NCI-H187 (cell line): ENCODE measurements around the gene GGA1.

ENCODE experiments used
- DNase-seq, 2 experiments: peaks; one replicate each; lab custom pipeline; 2025; lab: John Stamatoyannopoulos, UW

Gene GGA1

DNA sequence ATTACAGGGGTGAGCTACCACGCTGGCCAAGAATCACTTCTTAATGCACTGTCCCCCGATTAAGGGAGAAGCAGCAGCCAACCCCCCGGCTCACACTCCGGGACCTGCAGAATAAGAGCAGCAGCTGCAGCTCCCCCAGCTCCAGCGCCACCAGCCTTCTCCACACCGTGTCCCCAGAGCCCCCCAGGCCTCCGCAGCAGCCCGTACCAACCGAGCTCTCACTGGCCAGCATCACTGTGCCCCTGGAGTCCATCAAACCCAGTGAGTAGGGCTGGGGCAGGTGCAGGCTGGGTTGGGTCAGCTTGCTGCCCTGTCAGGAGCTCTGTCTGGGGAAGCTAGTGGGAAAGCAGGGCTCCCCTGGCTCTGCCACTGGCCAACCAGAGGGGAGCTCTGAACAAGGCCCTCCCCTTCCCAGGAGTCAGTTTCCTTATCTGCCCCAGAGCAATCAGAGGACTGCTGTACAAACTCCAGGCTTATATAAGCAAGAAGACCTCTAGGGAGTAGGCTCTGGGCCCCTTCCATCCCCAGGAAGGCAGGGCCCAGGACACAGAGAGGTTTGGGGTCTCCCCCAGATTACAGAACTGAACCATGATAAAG lies 22.3 kb downstream of the GGA1 start:
- DNase-seq, result no peak

DNA sequence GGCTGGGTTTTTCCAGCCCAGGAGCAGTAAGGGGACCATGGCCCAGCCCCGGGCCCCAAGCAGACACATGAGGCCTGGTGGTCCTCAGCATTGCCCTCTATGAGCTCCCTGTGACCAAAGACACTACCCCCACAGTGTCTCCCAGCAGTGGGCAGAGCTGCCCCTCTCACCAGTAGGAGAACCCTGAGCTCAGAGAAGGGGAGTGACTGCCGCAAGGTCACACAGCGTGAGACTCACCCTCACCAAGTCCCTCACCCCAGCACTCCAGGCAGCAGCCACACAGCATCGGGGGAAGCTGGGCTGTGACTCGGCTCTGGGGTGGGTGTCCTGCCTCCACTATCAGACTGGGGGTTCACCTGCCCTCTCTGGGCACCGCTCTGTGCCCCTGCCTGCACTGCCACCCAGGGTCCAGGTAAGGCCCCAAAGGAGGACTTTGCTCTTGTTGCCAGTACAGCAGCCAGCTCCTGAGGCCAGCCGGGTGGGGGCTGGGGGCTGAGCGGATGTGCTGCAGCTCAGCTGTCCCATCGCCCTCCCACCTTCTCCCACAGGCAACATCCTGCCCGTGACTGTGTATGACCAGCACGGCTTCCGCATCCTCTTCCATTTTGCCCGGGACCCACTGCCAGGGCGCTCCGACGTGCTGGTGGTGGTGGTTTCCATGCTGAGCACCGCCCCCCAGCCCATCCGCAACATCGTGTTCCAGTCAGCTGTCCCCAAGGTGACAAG lies 23.0 kb downstream of the GGA1 start:
- no peak for DNase-seq

DNA sequence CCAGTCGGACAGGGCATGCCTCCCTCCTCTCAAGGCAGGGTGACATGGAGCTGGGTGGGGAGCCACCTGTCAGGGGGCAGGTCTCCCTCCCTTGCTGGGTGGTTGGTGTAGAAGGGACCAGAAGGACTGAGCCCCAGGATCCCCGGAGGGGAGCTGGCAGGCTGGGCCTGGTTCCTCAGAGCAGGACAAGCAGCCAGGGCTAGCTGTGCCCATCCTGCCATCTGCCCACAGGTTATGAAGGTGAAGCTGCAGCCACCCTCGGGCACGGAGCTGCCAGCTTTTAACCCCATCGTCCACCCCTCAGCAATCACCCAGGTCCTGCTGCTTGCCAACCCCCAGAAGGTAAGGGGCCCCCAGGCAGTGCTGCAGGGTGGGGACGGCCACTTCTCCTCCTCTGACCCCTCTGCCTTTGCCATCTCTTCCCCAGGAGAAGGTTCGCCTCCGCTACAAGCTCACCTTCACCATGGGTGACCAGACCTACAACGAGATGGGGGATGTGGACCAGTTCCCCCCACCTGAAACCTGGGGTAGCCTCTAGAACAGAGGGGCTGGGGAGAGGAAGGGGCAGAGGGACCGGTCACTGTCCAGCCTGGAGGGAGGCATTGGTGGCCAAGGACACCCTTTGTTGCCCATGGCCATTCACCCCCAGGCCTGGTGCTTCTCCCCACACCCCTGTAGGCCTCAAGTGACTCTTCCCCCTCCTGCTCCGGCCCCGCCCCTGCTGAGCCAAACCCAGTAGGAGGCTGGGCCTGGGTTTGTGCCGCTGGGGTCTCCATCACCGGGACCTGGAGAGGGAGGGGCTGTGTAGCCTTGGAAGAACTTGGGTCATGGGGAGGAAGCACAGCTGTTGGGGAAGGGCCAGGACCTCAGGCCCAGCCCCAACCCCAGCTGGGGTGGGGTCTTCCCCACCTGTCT lies 23.8 kb downstream of the GGA1 start:
- no peak for DNase-seq

DNA sequence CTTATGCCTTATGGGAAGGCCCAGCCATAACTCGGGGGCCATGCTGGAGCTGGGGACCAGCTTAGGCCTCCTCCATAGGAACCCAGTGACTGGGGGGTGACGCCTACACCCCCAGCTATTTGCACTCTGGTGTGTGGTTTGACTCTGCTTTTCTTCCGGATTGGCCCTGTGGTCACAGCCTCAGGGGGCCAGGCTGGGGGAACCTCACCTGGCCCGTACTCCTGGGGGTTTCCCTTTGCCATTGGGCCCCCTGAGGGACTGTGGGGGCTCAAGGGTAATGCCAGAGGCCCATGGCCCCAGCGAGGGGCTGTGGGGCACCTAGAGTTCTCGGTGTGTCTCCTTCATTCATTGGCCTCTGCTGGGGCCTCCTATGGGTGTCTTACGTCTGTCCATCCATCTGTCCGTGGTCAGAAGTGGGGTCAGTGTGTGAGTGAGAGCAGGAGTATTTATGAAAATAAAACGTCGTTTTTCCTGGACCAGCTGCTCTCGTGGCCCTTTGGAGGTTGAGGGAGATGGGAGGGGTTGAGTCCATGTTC lies 24.5 kb downstream of the GGA1 start:
- DNase-seq, result no peak

DNA sequence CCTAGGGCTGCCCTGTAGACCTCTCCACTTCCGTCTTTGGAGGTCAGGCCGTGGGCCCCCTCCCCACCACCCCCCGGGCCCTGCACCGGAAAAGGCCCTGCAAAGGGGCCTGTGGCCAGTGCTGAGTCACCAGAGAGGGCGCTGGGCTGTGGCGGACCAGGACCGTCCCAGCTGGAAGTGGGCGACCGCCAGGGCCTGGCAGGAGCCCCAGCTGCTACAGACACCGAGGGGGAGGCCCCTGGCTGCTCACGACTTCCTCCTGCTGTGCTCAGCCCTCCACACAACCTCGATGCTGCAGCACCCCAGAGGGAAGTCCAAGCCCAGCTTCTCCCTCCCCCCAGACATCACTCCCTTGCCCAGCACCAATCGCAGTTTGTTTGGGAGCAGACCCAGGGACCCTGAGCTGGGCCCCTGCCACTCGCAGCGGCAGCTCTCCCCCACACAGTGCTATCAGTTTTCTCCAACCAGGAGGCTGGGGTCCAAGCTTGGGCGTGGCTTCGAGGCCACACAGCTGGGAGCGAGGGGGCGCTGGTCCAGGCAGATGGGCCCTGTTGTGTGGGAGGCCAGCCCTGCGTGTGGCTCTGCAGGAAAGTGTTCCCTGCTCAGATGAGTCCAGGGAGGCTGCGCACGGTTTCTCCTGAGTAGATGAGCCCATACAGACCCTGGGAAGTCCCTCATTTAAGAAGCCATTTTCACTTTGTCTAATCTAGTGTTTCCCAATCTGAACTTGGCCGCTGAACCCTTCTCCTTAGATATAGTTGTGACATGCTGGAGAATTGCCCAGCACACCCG lies 25.2 kb downstream of the GGA1 start:
- DNase-seq, result no peak

DNA sequence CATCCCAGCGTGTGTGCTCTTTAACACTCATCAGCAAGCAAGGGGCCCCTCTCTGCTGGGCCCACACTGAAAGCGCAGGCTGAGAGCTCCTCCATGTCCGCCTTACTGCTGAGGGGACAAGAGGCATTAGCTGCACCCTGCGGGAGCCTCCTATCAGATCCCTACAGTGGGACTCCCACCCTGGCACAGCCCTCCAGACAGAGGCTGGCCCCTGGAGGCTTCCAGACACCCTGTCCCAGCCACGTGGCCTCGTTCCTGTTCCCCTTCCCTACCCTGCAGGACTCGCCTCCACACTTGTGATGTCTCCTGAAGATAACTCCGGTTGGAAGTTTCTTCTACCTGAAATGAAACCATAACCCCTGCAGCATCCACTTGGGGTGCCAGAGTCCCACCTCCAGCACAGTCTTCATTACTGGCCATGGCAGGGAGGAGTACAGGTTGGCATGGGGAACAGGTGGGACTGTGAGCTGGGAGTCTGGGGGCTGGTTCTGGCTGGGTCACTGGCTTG lies 25.8 kb downstream of the GGA1 start:
- DNase-seq, result no peak

DNA sequence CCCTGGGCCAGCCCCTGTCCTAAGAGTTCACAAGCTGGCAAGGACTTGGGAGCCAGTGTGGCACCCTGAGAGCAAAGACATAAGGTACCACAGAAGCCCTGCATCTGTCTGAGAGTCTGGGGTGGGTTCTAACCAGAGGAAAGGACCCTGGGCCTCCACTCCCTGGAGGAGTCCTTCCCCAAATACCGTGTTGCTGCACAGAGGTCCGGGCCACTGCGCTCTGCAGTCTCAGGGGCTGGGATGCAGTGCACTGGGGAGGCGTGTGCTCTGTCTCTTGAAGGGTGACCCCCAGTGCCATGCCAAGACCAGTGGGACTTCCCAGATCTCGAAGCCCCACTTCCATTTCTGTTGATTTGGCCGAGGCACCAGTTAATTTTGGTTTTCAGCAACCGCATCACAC lies 26.5 kb downstream of the GGA1 start:
- no peak for DNase-seq

DNA sequence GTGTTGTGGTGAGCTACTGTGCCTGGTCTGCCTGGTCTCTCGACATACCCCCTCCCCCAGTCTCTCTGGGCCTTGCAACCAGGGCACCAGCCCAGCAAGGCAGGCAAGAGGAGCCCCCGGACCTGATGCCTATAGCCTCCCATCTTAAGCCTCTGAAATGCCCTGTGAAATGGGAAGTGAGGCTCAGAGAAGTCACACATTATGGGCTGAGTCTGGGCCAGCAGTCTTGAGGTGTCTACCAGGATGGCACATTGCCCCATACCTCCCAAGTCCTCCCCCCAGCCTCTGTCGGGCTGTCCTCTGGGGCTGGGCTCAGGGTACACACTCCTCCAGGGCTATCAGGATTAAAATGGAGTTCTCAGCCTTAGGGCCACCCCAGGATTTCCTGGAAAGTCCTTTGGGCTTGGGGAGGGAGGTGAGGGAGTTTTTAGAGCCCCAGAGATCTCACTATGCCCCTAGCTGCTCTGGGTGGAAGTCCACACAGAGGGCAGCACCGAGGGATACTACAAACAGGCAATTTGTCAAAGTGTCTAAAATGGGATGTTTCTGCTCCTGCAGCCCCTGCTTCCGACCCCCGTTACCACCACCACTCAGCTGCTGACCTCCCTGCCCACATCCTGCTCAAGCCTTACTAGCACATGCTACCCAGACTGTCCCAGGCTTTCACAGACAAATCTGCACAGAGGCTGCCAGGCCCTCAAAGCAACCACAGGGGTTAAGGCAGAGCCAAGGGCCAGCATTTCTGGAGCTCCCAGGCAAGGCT lies 27.7 kb downstream of the GGA1 start:
- no peak for DNase-seq

DNA sequence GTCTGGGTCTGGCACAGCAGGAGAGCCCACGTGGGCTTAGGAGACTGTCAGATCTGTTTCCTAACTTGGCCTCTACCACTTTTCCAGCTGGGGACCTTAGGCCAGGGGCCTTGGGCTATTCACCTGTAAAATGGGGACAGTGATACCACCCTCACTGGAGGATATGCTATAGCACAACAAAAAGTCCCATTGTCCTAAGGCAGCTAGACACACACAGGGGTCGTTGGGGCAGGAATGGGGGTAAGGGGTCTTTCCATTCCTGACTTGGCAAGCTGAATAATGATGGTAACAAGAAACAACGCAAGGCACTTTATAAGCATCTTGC lies 28.3 kb downstream of the GGA1 start:
- no peak for DNase-seq

DNA sequence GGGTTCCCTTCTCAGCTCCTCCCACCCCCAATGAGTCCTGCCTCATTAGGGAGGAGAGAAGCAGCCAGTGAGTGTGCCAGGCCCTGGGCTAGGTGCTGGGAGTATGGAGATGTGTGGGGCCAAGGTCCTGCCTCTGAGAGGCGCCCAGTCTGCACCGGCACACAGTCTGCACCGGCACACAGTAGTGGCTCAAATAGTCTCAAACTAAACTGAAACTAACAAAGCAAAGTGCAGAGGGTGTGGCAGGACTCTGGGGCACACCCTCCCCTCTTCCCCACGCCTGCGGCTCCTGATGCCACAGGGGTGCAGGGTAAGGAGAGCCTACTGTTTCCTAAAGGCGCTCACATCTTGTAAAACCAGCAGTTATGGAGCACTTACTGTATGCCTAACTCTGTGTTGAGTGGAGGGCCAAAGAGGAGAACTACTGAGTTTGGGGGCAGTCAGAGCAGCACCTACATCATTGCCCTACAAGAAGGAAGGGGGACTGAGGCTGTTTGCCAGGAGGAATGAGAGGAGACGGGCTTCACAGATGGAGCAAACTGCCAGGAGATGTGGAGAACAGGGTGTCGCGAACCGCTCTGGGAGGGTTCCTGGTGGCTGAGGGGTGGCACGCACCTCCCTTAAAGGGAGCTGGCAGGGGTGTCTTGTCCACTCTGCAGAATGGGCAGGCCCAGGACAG lies 29.9 kb downstream of the GGA1 start:
- no peak for DNase-seq

DNA sequence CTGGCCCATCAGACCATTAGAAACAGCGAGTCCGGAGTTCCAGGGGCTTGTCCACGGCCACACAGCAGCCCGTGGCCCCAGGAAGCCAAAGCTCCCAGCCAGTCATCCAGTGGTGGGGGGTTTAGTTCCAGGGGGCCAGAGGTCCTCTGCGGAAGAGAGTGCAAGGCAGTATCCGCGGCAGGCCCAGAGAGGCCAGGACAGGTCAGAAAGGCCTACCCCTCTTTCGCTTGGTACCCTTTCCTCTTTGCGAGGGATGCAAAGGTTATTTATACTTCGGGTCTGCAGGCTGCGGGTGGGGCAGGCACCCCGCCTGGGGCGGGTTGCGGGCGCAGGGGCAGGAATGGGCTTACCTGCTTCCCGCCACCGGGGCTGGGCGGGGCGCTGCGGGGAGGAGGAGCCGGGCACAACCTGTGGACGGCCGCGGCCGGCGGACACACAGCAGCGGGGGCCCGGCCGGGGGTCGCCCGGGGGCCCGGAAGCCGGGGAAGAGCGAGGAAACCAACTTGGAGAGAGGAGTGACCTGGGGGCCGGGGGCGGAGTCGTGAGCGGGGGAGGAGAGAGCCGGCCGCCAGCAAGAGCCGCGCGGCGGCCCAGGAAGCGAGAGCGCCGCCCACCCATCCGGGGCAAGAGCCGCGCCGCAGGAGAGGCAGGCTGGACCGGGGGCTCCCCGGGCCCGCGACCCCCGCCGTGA lies 30.6 kb downstream of the GGA1 start, which contains the start of gene SH3BP1:
Gene SH3BP1, plus strand, starts transcription at position 600 of the 691 bp plus-strand sequence. CDS start 119 bp downstream, outside the sequence.
- no peak for DNase-seq

DNA sequence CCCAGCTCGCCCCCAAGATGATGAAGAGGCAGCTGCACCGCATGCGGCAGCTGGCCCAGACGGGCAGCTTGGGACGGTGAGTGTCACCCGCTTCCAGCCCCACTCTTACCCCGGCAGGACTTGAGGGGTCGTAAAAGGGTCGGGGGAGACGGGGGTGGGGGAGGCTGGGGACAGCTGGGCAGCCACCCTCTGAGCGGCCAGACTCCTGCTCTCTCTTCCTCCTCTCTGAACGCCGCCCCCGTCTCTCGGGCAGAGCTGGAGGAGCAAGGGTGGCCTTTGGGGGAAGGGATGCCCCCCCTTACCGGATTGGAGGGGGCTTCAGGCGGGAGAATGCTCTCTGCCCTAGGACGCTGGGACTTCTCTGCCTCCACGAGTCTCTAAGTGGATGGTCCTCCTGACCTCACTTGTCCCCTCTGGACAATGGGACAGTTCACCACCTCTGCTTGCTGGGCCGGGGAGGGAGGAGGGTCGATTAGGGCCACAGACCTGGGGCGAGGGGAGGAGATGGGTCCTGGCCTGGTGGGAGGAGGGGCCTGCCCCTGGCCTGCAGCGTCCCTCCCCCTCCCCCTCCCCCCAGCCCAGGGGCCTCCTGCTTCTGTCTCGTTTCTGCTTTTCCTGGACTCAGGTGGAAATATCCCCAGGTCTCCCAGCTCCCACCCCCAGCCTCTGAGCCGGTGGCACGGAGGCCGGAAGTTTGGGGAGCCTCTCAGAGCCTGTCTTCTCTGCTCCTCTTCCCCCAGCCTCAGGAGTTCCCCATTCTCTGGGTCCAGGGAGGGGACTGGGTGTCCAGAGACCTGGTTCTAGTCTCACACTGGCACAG lies 31.3 kb downstream of the GGA1 start:
- DNase-seq, result no peak

DNA sequence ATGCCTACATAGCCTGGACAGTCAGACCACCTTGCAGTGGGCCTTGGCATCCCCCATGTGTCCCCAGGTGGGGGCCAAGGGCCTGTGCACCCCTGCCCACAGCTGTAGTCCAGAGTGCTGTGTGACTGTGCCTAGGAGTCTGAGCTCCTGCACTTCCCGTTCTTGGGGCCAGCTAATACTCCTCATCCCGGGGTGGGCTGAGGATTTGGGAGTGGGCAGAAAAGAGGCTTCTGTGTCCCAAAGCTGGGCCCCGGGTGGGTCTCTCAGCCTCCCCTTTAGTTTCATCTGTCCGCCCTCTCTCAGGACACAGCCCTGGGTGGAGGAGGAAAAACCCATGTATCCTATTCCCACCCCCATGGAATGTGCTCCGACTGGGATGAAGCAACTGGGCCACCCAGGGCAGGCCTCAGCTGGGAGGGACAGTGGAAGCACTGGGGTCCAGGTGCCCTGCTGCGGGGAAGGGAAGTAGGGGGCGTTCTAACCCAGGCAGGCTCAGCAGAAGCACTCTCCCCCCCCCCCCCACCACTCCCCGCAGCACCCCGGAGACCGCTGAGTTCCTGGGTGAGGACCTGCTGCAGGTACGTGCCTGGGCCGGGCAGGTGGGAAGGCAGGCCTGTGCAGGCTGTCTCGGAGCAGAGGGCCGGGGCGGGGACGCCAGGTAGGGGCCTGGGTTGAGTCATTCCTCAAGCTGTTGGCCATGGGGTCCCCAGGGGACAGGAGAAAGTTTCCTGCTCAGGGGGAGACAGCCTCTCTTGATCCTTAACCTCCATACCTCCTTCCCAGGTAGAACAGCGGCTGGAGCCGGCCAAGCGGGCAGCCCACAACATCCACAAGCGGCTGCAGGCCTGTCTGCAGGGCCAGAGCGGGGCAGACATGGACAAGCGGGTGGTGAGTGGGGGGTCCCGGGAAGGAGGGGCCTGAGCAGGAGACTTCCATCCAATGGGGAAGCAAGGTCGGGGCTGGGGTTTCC lies 32.2 kb downstream of the GGA1 start:
- DNase-seq, result no peak

DNA sequence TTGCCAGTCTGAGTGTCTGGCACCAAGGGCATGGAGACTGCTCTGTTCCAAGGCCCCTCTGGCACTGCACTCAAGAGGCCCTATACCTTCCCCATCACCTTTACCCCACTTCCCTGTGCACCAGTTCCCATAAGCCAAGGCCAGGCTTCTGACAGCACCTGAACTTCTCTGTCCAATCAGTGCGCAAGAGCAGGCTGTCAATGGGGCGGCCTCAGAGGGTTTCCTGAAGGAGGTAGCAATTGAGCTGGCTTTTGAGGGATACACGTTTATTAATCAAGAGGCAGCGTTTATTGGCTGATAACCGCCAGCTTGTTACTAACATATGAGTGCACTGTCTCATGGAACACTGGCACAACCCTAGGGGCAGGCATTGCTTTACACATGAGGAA lies 32.9 kb downstream of the GGA1 start:
- no peak for DNase-seq

DNA sequence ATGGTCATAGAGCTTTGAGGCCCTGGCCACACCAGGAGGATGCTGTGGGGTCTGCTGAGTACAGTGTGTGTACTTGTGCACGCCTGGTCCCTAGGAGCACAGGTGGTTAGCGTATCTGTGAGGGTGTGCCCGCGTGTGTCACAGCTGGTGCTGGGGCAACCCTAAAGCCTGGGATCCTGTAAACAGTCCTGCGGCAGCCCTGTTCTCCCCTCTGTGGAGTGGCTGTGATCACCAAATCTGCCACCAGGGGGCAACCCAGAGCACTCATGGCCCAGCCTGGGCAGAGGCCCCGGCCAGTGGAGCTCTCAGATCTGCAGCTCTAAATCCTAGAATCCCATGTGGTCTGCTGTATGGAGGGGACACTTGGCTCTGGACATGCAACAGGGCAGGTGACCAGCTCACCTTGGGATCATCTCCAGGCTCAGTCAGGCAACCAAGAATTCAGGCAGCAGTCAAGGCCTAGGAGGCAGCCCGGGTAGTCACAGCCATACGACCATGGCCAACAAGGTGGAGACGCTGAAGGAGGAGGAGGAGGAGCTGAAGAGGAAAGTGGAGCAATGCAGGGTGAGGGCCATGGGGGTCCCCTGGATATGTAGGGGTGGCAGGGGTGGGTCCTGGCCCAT lies 34.7 kb downstream of the GGA1 start:
- DNase-seq, result peak; percentile 27 to 34

DNA sequence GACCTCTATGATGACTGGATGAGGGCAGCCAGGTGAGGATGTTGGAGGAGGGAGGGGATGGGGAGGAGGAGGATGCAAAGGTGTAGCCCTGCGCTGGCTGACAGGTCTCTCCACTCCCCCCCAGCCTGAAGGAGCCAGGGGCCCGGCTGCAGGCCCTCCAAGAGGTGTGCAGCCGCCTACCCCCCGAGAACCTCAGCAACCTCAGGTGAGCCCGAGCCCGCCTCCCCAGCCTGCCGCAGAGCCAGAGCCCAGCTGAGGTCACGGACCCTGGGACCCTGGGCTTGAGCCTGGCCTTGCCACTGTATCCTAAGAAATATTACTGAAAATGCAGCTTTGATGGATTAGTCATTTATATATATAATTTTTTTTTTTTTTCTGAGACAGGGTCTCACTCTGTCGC lies 38.7 kb downstream of the GGA1 start:
- DNase-seq, result no peak

DNA sequence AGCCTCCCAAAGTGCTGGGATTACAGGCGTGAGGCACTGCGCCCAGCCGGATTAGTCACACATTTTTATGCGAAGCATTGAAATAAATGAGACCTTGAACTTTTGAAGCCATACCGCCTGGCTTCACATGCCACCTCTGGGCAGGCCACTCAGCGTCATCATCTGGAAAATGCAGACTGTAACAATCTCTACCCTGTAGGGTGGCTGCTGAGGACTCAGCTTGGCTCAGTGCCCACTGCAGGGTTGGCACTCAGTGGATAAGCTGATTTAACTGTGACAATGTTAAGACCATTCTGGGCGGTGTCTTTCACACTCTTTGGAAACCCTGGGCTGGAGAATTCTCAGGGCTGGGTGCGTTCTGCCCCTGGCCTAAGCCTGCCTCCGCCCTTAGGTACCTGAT lies 39.3 kb downstream of the GGA1 start:
- DNase-seq, result no peak
